ENCODE results near the gene SLC25A21.

DNA sequence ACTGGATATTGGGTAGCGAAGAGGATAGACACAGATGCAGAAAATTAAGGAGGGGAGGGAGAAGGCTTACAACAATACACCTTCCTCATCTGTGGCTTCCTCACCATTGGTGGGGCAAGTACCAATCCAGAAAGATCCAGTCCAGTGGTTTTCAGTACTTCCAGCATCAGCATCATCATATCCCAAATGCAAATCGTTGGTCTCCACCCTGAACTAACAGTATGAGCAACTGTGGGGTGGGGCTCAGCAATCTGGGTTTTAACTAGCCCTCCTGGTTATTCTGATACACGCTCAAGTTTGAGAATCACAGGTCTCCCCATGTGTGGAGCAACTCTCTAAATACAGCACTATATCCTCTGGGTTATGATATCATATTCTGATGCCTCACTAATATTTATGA, 317.0 kb downstream of the SLC25A21 start:
- TF ChIP-seq EP300 (IDR thresholded peaks at IDR 0.05), result no peak
- TF ChIP-seq, protein P1, sequence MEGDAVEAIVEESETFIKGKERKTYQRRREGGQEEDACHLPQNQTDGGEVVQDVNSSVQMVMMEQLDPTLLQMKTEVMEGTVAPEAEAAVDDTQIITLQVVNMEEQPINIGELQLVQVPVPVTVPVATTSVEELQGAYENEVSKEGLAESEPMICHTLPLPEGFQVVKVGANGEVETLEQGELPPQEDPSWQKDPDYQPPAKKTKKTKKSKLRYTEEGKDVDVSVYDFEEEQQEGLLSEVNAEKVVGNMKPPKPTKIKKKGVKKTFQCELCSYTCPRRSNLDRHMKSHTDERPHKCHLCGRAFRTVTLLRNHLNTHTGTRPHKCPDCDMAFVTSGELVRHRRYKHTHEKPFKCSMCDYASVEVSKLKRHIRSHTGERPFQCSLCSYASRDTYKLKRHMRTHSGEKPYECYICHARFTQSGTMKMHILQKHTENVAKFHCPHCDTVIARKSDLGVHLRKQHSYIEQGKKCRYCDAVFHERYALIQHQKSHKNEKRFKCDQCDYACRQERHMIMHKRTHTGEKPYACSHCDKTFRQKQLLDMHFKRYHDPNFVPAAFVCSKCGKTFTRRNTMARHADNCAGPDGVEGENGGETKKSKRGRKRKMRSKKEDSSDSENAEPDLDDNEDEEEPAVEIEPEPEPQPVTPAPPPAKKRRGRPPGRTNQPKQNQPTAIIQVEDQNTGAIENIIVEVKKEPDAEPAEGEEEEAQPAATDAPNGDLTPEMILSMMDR (IDR thresholded peaks at IDR 0.05), result no peak
- TF ChIP-seq POLR2A (IDR thresholded peaks at IDR 0.05), result no peak

Measured in ovary (tissue), 3 donors.